SK-N-SH treated with all-trans-retinoic acid at 6 μM for 48 hours (cell line): ENCODE results near the gene USH1G.

Experiments used
- POU6F1 ChIP-seq: fragments of 250-450 bp; sonication (Bioruptor Pico); IDR thresholded peaks from 2 replicates; pipeline ENCODE4 v1.8.0; 2021; ENCODE audit warnings: low read depth, mild to moderate bottlenecking, moderate library complexity, borderline replicate concordance
- TCF4 ChIP-seq: fragments of 250-450 bp; sonication (Bioruptor Pico); IDR thresholded peaks from 2 replicates; pipeline ENCODE4 v1.8.0; 2021; ENCODE audit warnings: mild to moderate bottlenecking, moderate library complexity, borderline replicate concordance
- ZFP30 ChIP-seq: fragments of 450-650 bp; formaldehyde crosslinking; IDR thresholded peaks from 2 replicates; pipeline ENCODE4 v1.5.0; 2022; ENCODE audit warnings: mild to moderate bottlenecking, moderate library complexity

GRCh38 chr17:74943808-74944522 lies 20.9 kb upstream of the USH1G start:
- no peak for TF ChIP-seq ZFP30 (CRISPR knock-in tag)
- TF ChIP-seq POU6F1 (CRISPR knock-in tag) = no peak
- TF ChIP-seq TCF4 (CRISPR knock-in tag) = no peak
